ENCODE measurements around the gene SCGB3A2.

- TF ChIP-seq RAD21 (IDR thresholded peaks at IDR 0.05; ENCODE audit: low read length) (no peak), POLR2AphosphoS5 (IDR thresholded peaks at IDR 0.05; ENCODE audit: low read depth, low read length) (no peak), REST (IDR thresholded peaks at IDR 0.05; ENCODE audit: low read depth, low read length) (no peak), FOXM1 (IDR thresholded peaks at IDR 0.05; ENCODE audit: low read depth) (no peak), SIN3A (IDR thresholded peaks at IDR 0.05; ENCODE audit: borderline replicate concordance, low read depth, low read length) (no peak)
- TF ChIP-seq, protein P1, sequence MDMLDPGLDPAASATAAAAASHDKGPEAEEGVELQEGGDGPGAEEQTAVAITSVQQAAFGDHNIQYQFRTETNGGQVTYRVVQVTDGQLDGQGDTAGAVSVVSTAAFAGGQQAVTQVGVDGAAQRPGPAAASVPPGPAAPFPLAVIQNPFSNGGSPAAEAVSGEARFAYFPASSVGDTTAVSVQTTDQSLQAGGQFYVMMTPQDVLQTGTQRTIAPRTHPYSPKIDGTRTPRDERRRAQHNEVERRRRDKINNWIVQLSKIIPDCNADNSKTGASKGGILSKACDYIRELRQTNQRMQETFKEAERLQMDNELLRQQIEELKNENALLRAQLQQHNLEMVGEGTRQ (IDR thresholded peaks at IDR 0.05; ENCODE audit: borderline replicate concordance, low read depth, low read length), result no peak
- TF ChIP-seq, protein P2, sequence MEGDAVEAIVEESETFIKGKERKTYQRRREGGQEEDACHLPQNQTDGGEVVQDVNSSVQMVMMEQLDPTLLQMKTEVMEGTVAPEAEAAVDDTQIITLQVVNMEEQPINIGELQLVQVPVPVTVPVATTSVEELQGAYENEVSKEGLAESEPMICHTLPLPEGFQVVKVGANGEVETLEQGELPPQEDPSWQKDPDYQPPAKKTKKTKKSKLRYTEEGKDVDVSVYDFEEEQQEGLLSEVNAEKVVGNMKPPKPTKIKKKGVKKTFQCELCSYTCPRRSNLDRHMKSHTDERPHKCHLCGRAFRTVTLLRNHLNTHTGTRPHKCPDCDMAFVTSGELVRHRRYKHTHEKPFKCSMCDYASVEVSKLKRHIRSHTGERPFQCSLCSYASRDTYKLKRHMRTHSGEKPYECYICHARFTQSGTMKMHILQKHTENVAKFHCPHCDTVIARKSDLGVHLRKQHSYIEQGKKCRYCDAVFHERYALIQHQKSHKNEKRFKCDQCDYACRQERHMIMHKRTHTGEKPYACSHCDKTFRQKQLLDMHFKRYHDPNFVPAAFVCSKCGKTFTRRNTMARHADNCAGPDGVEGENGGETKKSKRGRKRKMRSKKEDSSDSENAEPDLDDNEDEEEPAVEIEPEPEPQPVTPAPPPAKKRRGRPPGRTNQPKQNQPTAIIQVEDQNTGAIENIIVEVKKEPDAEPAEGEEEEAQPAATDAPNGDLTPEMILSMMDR (IDR thresholded peaks at IDR 0.05), result no peak
- TF ChIP-seq, protein P3, sequence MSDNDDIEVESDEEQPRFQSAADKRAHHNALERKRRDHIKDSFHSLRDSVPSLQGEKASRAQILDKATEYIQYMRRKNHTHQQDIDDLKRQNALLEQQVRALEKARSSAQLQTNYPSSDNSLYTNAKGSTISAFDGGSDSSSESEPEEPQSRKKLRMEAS (IDR thresholded peaks at IDR 0.05; ENCODE audit: low read depth), result no peak
Measured at GRCh38 chr5:147918101-147918685, 39.7 kb downstream of the SCGB3A2 start.

All from SK-N-SH (cell line).